T-helper 2 cell treated with Interferon-gamma antibody and Interleukin-4, amounts not matched to agents 5 μg/mL and 100 μg/mL, for 36 hours (primary cell): ENCODE measurements around the gene SELL.

Experiments used
- DNase-seq: peaks from one replicate; pipeline ENCODE4 v3.0.0; 2021; ENCODE audit warnings: low spot score
- H3K27ac Mint-ChIP-seq: one replicate; pipeline ENCODE4 v1.8.0; 2021; ENCODE audit warnings: mild to moderate bottlenecking, mixed read lengths
- H3K27me3 Mint-ChIP-seq: one replicate; pipeline ENCODE4 v1.8.0; 2021; ENCODE audit warnings: low read depth, mixed read lengths
- H3K36me3 Mint-ChIP-seq: one replicate; pipeline ENCODE4 v1.8.0; 2021; ENCODE audit warnings: low read depth, mixed read lengths
- H3K4me1 Mint-ChIP-seq: one replicate; pipeline ENCODE4 v1.8.0; 2021; ENCODE audit warnings: low read depth, mixed read lengths
- H3K4me3 Mint-ChIP-seq: one replicate; pipeline ENCODE4 v1.8.0; 2022; ENCODE audit warnings: mild to moderate bottlenecking, moderate library complexity, mixed read lengths
- H3K9me3 Mint-ChIP-seq: one replicate; pipeline ENCODE4 v1.8.0; 2021; ENCODE audit warnings: mixed read lengths

SELL gene

GRCh38 chr1:169711469-169712308 is at the start of gene SELL:
SELL (minus strand) TSS chr1:169711620; CDS start chr1:169711498, 122 bp downstream.
- Mint-ChIP-seq H3K4me1 (peaks cover 24% of the 10 kb centered on the region), H3K27me3 (peaks cover 26% of the 10 kb centered on the region), H3K4me3 (peak within 1 kb of the TSS; percentile 98), H3K9me3 (peaks cover 16% of the 10 kb centered on the region), H3K27ac (peak within 1 kb of the TSS; percentile 83), H3K36me3 (peaks cover 26% of the 10 kb centered on the region)
- DNase-seq: peak; percentile 64

GRCh38 chr1:169759038-169759437 is 47.6 kb upstream of the SELL start:
- Mint-ChIP-seq H3K36me3 (no peaks in the 10 kb centered on the region), H3K4me3 (no peak overlapping the region), H3K27ac (no peak overlapping the region), H3K4me1 (no peaks in the 10 kb centered on the region), H3K9me3 (peaks cover 4% of the 10 kb centered on the region), H3K27me3 (peaks cover 4% of the 10 kb centered on the region)
- DNase-seq: no peak

DNA sequence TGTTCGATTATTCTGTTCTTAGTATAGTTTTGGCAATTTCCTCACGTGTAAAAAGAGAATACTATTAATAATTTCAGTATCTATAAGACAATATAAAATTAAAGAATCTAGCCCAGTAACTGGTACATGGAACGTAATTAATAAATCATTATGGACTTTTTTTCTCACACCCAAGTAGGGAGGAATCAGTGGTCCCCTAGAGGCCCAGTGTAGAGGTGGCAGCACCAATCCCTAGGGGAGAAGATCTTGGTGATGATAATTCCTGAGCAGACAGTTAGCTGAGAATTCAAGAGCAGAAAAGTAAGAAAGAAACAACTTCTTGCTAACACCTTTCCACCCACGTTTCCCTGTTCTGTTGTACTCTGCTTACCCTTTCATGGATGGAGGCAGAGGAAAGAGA is 42.1 kb upstream of the SELL start:
- H3K27ac Mint-ChIP-seq: no peak overlapping the region

DNA sequence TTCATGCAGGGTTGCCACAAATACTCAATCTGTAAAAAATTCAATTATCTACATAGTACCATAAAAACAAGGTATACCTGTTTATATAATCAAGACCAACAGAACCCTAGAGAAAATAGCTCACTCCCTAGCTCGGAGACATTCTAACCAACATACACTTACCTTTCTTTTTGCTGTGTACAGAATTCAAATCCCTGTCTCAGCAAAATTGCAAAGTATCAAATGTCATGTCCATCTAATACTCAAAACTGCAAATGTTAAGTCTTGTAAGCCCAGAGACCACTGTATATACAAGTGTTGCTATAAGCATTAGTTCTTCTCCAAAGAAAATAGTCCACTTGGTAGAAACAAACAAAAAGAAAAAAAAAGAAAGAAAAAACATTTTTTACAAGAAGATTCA is 38.6 kb upstream of the SELL start:
- Mint-ChIP-seq H3K9me3 (no peaks in the 10 kb centered on the region), H3K27ac (no peak overlapping the region), H3K27me3 (peaks cover 6% of the 10 kb centered on the region), H3K4me1 (no peaks in the 10 kb centered on the region), H3K4me3 (no peak overlapping the region), H3K36me3 (no peaks in the 10 kb centered on the region)
- DNase-seq: no peak

More for the DNA sequence above, 42.1 kb upstream of the SELL start:
- Mint-ChIP-seq H3K27me3 (peaks cover 6% of the 10 kb centered on the region), H3K9me3 (no peaks in the 10 kb centered on the region), H3K4me3 (no peak overlapping the region), H3K4me1 (no peaks in the 10 kb centered on the region), H3K36me3 (no peaks in the 10 kb centered on the region)
- no peak for DNase-seq

- DNase-seq: no peak
- no peaks in the 10 kb centered on the region for H3K4me1 Mint-ChIP-seq
- no peak overlapping the region for H3K4me3 Mint-ChIP-seq
- no peaks in the 10 kb centered on the region for H3K36me3 Mint-ChIP-seq
- peaks cover 5% of the 10 kb centered on the region for H3K27me3 Mint-ChIP-seq
- H3K27ac Mint-ChIP-seq: no peak overlapping the region
- no peaks in the 10 kb centered on the region for H3K9me3 Mint-ChIP-seq
Measured at GRCh38 chr1:169746550-169746949, 35.1 kb upstream of the SELL start.

DNA sequence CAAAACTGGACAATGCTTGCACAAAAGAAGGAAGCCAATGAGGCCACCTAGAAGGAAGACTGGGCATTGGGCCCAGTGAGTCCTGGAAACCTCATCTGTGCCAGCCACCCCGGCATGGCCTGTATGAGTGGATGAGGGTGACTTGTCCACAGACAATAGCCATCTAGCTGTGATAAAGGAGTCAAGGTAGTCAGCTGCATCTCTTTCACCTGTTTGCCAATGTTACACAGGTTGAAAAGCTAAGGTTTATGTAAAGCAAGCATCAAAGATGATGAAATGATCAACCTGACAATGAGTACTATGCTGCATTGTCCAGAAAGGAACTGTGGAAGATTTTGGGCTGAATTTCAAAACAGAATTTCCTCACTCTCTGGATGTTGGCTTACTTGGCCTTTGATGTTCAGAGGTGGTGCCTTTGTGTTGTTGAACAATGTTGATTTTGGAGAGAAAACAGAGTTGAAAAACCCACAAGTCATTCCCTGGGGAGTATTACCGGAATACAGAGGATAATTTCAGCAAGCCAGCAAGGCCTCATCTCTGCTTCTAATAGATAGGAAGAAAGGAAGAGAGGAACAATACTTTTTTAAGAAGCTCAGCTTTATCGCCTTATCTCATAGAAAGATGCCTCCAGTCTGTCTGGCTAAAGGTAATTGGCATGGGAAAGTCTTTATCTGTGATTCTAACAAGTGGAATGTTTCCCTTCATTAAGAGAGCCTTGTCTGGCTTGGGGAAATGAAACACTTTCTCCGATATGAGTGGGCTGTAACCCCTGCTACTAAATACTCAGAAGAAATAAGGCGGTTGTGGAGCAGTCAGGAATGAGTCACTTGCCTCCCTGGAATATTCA is 33.8 kb upstream of the SELL start:
- no peak overlapping the region for H3K4me3 Mint-ChIP-seq
- H3K36me3 Mint-ChIP-seq: no peaks in the 10 kb centered on the region
- H3K9me3 Mint-ChIP-seq: no peaks in the 10 kb centered on the region
- no peak for DNase-seq
- peaks cover 11% of the 10 kb centered on the region for H3K27me3 Mint-ChIP-seq
- no peaks in the 10 kb centered on the region for H3K4me1 Mint-ChIP-seq
- H3K27ac Mint-ChIP-seq: no peak overlapping the region

DNA sequence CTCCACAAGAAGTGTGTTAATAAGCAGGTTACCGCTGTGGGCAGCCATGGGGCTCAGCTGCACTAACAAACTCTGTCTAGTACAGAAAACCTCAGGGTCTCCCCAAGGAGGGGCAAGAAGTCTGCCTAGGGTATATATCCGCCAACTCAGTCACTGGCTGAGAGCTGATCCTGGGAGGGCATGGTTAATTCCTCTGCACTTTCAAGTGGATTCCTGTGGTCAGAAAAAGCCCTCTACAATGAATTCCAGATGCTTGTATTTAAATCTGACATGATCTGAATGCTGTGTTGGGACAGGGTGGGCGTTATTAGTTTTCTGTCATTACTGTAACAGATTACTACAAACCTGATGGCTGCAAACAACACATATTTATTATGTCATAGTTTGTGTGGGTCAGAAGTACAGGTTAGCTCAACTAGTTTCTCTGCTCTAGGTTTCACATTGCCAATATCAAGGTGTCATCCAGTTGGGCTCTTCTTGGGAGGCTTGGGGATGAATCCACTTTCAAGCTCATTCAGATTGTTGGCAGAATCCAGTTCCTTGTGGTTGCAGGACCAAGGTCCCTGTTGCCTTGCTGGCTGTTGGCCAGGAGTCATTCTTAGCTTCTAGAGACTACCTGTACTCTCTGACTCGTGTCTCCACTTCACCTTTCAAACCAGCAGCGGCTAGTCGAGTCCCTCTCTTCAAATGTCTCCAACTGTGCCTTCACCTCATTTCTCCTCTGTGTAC is 30.4 kb upstream of the SELL start:
- Mint-ChIP-seq H3K27ac (no peak overlapping the region), H3K36me3 (no peaks in the 10 kb centered on the region), H3K4me3 (no peak overlapping the region), H3K9me3 (no peaks in the 10 kb centered on the region), H3K4me1 (no peaks in the 10 kb centered on the region), H3K27me3 (peaks cover 15% of the 10 kb centered on the region)
- DNase-seq: no peak

GRCh38 chr1:169739980-169740379 is 28.6 kb upstream of the SELL start:
- peaks cover 20% of the 10 kb centered on the region for H3K27me3 Mint-ChIP-seq
- no peak overlapping the region for H3K27ac Mint-ChIP-seq
- no peaks in the 10 kb centered on the region for H3K9me3 Mint-ChIP-seq
- DNase-seq: no peak
- H3K4me1 Mint-ChIP-seq: no peaks in the 10 kb centered on the region
- no peak overlapping the region for H3K4me3 Mint-ChIP-seq
- H3K36me3 Mint-ChIP-seq: no peaks in the 10 kb centered on the region

GRCh38 chr1:169733924-169734323 is 22.5 kb upstream of the SELL start, which contains the start of gene SELE:
SELE (minus strand) TSS chr1:169734079; CDS start chr1:169733612, 467 bp downstream.
- no peak within 1 kb of the TSS for H3K4me3 Mint-ChIP-seq
- peaks cover 18% of the 10 kb centered on the region for H3K27me3 Mint-ChIP-seq
- no peaks in the 10 kb centered on the region for H3K9me3 Mint-ChIP-seq
- H3K4me1 Mint-ChIP-seq: no peaks in the 10 kb centered on the region
- no peaks in the 10 kb centered on the region for H3K36me3 Mint-ChIP-seq
- DNase-seq: no peak
- no peak within 1 kb of the TSS for H3K27ac Mint-ChIP-seq

DNA sequence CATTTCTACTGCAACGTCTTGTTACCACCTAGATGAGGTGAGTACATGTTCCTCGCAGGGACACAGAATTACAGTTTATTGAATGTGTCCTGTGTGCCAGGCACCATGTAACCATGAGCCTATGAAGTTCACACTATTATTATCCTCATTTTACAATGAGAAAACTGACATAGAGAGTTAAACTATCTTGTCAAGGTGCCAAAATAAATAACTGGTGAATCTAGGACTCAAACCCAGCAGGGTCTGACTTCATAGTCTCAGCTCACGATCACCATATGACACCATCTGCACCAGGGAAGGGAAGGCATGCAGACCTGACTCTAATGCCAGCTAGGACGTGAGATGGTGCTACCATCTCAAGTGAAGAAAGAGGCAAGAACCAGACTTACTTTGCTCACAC is 20.0 kb upstream of the SELL start:
- DNase-seq: no peak
- H3K27me3 Mint-ChIP-seq: peaks cover 24% of the 10 kb centered on the region
- no peaks in the 10 kb centered on the region for H3K4me1 Mint-ChIP-seq
- no peak overlapping the region for H3K4me3 Mint-ChIP-seq
- no peaks in the 10 kb centered on the region for H3K36me3 Mint-ChIP-seq
- no peak overlapping the region for H3K27ac Mint-ChIP-seq
- no peaks in the 10 kb centered on the region for H3K9me3 Mint-ChIP-seq

DNA sequence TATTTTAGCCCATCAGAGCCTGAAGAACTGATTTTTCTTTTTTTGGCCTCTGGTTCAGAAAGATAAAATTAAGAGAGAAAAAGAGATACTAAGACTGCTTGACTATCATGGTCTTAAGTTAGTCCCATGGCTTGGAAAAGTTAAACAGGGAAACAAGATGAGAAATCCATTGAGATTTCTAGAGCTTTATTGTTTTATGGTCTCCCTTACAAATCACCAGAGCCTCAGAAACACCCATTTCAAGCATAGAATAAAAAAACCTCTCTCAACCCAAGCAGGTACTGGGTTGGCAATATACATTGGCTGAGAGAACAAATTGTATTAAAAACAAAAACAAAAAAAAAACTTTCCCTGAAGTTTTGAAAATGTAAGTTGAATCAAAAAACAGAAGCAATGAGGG is 18.6 kb upstream of the SELL start:
- DNase-seq: no peak
- Mint-ChIP-seq H3K36me3 (no peaks in the 10 kb centered on the region), H3K9me3 (no peaks in the 10 kb centered on the region), H3K4me1 (no peaks in the 10 kb centered on the region), H3K27me3 (peaks cover 23% of the 10 kb centered on the region), H3K4me3 (no peak overlapping the region), H3K27ac (no peak overlapping the region)

DNA sequence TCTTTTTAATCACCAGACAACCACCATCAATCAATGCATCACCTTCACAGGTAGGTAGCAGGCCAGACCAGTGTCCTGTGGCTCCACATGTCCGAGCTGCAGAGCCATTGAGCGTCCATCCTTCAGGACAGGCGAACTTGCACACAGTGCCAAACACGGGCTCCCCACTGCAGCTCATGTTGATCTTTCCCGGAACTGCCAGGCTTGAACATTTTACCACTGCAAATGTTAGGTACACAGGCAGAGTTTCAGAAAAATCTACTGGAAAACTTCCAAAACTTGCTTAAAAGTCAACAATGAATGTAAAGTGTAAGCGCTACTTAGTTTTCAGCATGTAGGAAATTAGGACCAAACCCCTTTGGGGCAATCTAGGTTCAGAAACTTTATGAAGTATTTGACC is 15.9 kb upstream of the SELL start:
- DNase-seq: no peak
- H3K4me3 Mint-ChIP-seq: no peak overlapping the region
- H3K9me3 Mint-ChIP-seq: no peaks in the 10 kb centered on the region
- H3K4me1 Mint-ChIP-seq: peaks cover 4% of the 10 kb centered on the region
- no peaks in the 10 kb centered on the region for H3K36me3 Mint-ChIP-seq
- H3K27ac Mint-ChIP-seq: no peak overlapping the region
- peaks cover 19% of the 10 kb centered on the region for H3K27me3 Mint-ChIP-seq

GRCh38 chr1:169726851-169727250 is 15.4 kb upstream of the SELL start:
- DNase-seq: no peak
- Mint-ChIP-seq H3K4me1 (peaks cover 4% of the 10 kb centered on the region), H3K27ac (no peak overlapping the region), H3K9me3 (no peaks in the 10 kb centered on the region), H3K27me3 (peaks cover 19% of the 10 kb centered on the region), H3K36me3 (no peaks in the 10 kb centered on the region), H3K4me3 (no peak overlapping the region)

DNA sequence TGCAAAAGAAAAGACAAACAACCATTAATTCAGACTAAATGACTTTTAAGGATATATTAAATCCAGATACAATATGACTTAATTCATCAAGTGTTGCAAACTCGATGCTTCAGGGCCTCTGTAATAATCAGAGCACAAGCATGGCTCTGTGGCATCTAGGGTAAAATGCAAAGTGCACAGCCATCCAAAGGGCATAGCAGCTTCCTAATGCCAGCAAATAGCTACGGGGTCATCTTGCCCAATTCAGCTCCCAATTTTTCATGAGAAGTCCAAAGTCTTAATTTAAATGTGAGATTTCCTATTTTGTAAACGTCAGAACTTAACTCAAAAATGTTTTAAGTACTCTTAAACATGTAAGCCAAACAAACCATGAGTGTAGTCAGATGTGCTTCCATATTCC is 14.5 kb upstream of the SELL start:
- Mint-ChIP-seq H3K4me3 (no peak overlapping the region), H3K27me3 (peaks cover 15% of the 10 kb centered on the region), H3K27ac (no peak overlapping the region), H3K36me3 (no peaks in the 10 kb centered on the region), H3K9me3 (no peaks in the 10 kb centered on the region), H3K4me1 (peaks cover 4% of the 10 kb centered on the region)
- no peak for DNase-seq
